Transverse colon (tissue), 3 donors: Measurements from ENCODE around the gene DND1.
"Not testable (repeated sequence)": the region's sequence is repeated elsewhere in the genome, so short reads cannot be mapped to it uniquely, and the experiment has no call there.

ENCODE experiments used
- EP300 ChIP-seq: sonication (generic); formaldehyde crosslinking; IDR thresholded peaks from one replicate; pipeline ENCODE4 v1.6.1; 2017; ENCODE audit warnings: antibody characterized with exemption, low read depth
- POLR2A ChIP-seq: fragments of 450-650 bp; IDR thresholded peaks from one replicate; pipeline ENCODE4 v1.6.1; 2016; ENCODE audit warnings: antibody characterized with exemption, mild to moderate bottlenecking, moderate library complexity
- TF ChIP-seq, protein P1 (sequence below), 5 experiments: fragments of 200-600 bp in 3 of 5; fragments of 450-650 bp in 2 of 5; sonication (generic) in 3 of 5; IDR thresholded peaks; 1 replicate in 2 of 5; 2 replicates in 3 of 5; pipeline ENCODE4 v1.5.1; 2016 to 2017; ENCODE audit warnings: antibody characterized with exemption in 5 of 5, inconsistent platforms in 3 of 5, mild to moderate bottlenecking in 2 of 5, moderate library complexity in 1 of 5

- TF ChIP-seq, protein P1, sequence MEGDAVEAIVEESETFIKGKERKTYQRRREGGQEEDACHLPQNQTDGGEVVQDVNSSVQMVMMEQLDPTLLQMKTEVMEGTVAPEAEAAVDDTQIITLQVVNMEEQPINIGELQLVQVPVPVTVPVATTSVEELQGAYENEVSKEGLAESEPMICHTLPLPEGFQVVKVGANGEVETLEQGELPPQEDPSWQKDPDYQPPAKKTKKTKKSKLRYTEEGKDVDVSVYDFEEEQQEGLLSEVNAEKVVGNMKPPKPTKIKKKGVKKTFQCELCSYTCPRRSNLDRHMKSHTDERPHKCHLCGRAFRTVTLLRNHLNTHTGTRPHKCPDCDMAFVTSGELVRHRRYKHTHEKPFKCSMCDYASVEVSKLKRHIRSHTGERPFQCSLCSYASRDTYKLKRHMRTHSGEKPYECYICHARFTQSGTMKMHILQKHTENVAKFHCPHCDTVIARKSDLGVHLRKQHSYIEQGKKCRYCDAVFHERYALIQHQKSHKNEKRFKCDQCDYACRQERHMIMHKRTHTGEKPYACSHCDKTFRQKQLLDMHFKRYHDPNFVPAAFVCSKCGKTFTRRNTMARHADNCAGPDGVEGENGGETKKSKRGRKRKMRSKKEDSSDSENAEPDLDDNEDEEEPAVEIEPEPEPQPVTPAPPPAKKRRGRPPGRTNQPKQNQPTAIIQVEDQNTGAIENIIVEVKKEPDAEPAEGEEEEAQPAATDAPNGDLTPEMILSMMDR (IDR thresholded peaks at IDR 0.05) = not testable (repeated sequence)
- not testable (repeated sequence) for TF ChIP-seq POLR2A, EP300
Measured at GRCh38 chr5:140720738-140721137, 47.4 kb upstream of the DND1 start.
